HEK293 (cell line): ENCODE measurements around the gene KRT13.
A peak's percentile ranks its signal among the peaks of the same experiment; 100 is the strongest.

Experiments used
- CTCF ChIA-PET: fragments of 350-600 bp; formaldehyde crosslinking; extraction: SDS; loops from one replicate; lab custom pipeline; 2021; ENCODE audit warnings: antibody characterized with exemption; lab: Yijun Ruan, JAX
- POLR2A ChIA-PET: fragments of 300-600 bp; formaldehyde crosslinking; extraction: SDS; loops from one replicate; lab custom pipeline; 2020; ENCODE audit warnings: antibody characterized with exemption, inconsistent platforms; lab: Yijun Ruan, JAX
- H3K27ac ChIP-seq: fragments of 200-500 bp; sonication (Bioruptor generic); 2 replicates; pipeline ENCODE4 v1.5.1; 2014; ENCODE audit warnings: low read depth, low read length, control low read depth, inconsistent platforms; ENCODE audit errors: extremely low read depth
- H3K36me3 ChIP-seq, 2 experiments: fragments of 200-500 bp in 1 of 2; sonication (Bioruptor generic) in 1 of 2; 1 replicate in 1 of 2; 2 replicates in 1 of 2; pipeline ENCODE4 v1.5.1; 2014 to 2017; ENCODE audit warnings: inconsistent platforms in 2 of 2, low read length in 2 of 2; ENCODE audit not compliant: control insufficient read depth in 2 of 2, insufficient read depth in 1 of 2
- H3K4me1 ChIP-seq: fragments of 200-500 bp; sonication (Bioruptor generic); 2 replicates; pipeline ENCODE4 v1.5.1; 2014; ENCODE audit warnings: mild to moderate bottlenecking, low read length, inconsistent platforms; ENCODE audit not compliant: control insufficient read depth, insufficient read depth
- H3K4me3 ChIP-seq: 2 replicates; pipeline ENCODE4 v1.5.1; 2011; ENCODE audit warnings: low read depth, mild to moderate bottlenecking, control low read depth, low read length, moderate library complexity
- H3K9me3 ChIP-seq: fragments of 200-500 bp; sonication (Bioruptor generic); 2 replicates; pipeline ENCODE4 v1.5.1; 2014; ENCODE audit warnings: low read depth, low read length, inconsistent platforms; ENCODE audit not compliant: control insufficient read depth, insufficient read depth
- ATF2 ChIP-seq: fragments of 450-650 bp; formaldehyde crosslinking; IDR thresholded peaks from 2 replicates; pipeline ENCODE4 v1.5.1; 2016; ENCODE audit warnings: missing biosample characterization, missing genetic modification characterization, low read depth
- EGR2 ChIP-seq: fragments of 450-650 bp; formaldehyde crosslinking; IDR thresholded peaks from 2 replicates; pipeline ENCODE4 v1.5.1; 2016; ENCODE audit warnings: low read depth, missing biosample characterization, missing genetic modification characterization
- FEZF1 ChIP-seq: fragments of 450-650 bp; formaldehyde crosslinking; IDR thresholded peaks from 2 replicates; pipeline ENCODE4 v1.5.1; 2016; ENCODE audit warnings: missing biosample characterization, missing genetic modification characterization
- HOXD13 ChIP-seq: sonication (generic); formaldehyde crosslinking; IDR thresholded peaks from 2 replicates; pipeline ENCODE4 v1.8.0; 2022; ENCODE audit warnings: missing genetic modification reagents, borderline replicate concordance
- KLF1 ChIP-seq: fragments of 450-650 bp; formaldehyde crosslinking; IDR thresholded peaks from 2 replicates; pipeline ENCODE4 v1.5.1; 2016; ENCODE audit warnings: missing biosample characterization, missing genetic modification characterization
- OSR2 ChIP-seq: fragments of 450-650 bp; formaldehyde crosslinking; IDR thresholded peaks from 2 replicates; pipeline ENCODE4 v1.5.1; 2016; ENCODE audit warnings: missing biosample characterization, missing genetic modification characterization
- PRDM10 ChIP-seq: fragments of 450-650 bp; formaldehyde crosslinking; IDR thresholded peaks from 2 replicates; pipeline ENCODE4 v1.5.1; 2016; ENCODE audit warnings: missing biosample characterization, missing genetic modification characterization
- SCRT1 ChIP-seq: fragments of 450-650 bp; formaldehyde crosslinking; IDR thresholded peaks from 2 replicates; pipeline ENCODE4 v1.5.1; 2016; ENCODE audit warnings: missing biosample characterization, missing genetic modification characterization, borderline replicate concordance
- ZBTB44 ChIP-seq: fragments of 450-650 bp; IDR thresholded peaks from 2 replicates; pipeline ENCODE4 v1.5.1; 2018; ENCODE audit warnings: missing biosample characterization, mild to moderate bottlenecking, missing genetic modification characterization
- ZBTB7A ChIP-seq: fragments of 450-650 bp; formaldehyde crosslinking; IDR thresholded peaks from 2 replicates; pipeline ENCODE4 v1.5.1; 2016; ENCODE audit warnings: low read depth, missing biosample characterization, missing genetic modification characterization
- ZFHX2 ChIP-seq: fragments of 450-650 bp; formaldehyde crosslinking; conservative IDR thresholded peaks from 2 replicates; pipeline ENCODE4 v1.5.1; 2016; ENCODE audit warnings: missing biosample characterization, missing genetic modification characterization
- ZNF157 ChIP-seq: fragments of 450-650 bp; formaldehyde crosslinking; IDR thresholded peaks from 2 replicates; pipeline ENCODE4 v1.5.1; 2016; ENCODE audit warnings: missing biosample characterization, missing genetic modification characterization
- ZNF184 ChIP-seq: fragments of 450-650 bp; IDR thresholded peaks from 2 replicates; pipeline ENCODE4 v1.5.1; 2018; ENCODE audit warnings: missing biosample characterization, mild to moderate bottlenecking, missing genetic modification characterization
- ZNF24 ChIP-seq: fragments of 450-650 bp; formaldehyde crosslinking; IDR thresholded peaks from 2 replicates; pipeline ENCODE4 v1.5.1; 2016; ENCODE audit warnings: missing biosample characterization, missing genetic modification characterization
- ZNF341 ChIP-seq: fragments of 450-650 bp; formaldehyde crosslinking; IDR thresholded peaks from 2 replicates; pipeline ENCODE4; 2016; ENCODE audit warnings: low read depth, missing biosample characterization, missing genetic modification characterization
- ZNF394 ChIP-seq: fragments of 450-650 bp; formaldehyde crosslinking; IDR thresholded peaks from 2 replicates; pipeline ENCODE4 v1.5.1; 2016; ENCODE audit warnings: missing biosample characterization, missing genetic modification characterization, mild to moderate bottlenecking, moderate library complexity, borderline replicate concordance
- ZNF423 ChIP-seq: fragments of 450-650 bp; formaldehyde crosslinking; IDR thresholded peaks from 2 replicates; pipeline ENCODE4 v1.5.1; 2016; ENCODE audit warnings: missing biosample characterization, missing genetic modification characterization
- ZNF677 ChIP-seq: fragments of 450-650 bp; IDR thresholded peaks from 2 replicates; pipeline ENCODE4 v1.5.0; 2018; ENCODE audit warnings: missing biosample characterization, mild to moderate bottlenecking, missing genetic modification characterization, moderate library complexity
- ZNF701 ChIP-seq: fragments of 450-650 bp; formaldehyde crosslinking; IDR thresholded peaks from 2 replicates; pipeline ENCODE4 v1.5.1; 2016; ENCODE audit warnings: missing biosample characterization, missing genetic modification characterization
- ZXDB ChIP-seq: fragments of 450-650 bp; formaldehyde crosslinking; IDR thresholded peaks from 2 replicates; pipeline ENCODE4 v1.5.1; 2016; ENCODE audit warnings: missing biosample characterization, missing genetic modification characterization

The KRT13 gene

GRCh38 chr17:41505007-41505808, at the start of gene KRT13:
Gene KRT13 (minus strand): TSS chr17:41505612. CDS start chr17:41505550, 62 bp downstream.
- H3K4me1 ChIP-seq, result peaks cover 12% of the 10 kb centered on the region
- no peaks in the 10 kb centered on the region for H3K36me3 ChIP-seq
- no peak within 1 kb of the TSS for H3K4me3 ChIP-seq
- no peaks in the 10 kb centered on the region for H3K9me3 ChIP-seq
- ChIA-PET POLR2A (interaction anchor here (1.4 kb wide), 1 partner anchor 23 kb away, joined by 6 read pairs; the partner anchor contains the start of gene KRT19), CTCF (interaction anchor here (0.8 to 7.3 kb wide), 5 partner anchors 9 to 158 kb away, joined by 3 to 47 read pairs (median 4); no protein-coding TSS in a partner anchor)
- TF ChIP-seq PRDM10 (tag by site-specific recombination) (0 out of 2 replicates have a peak, but pooled peaks have one; percentile 9), ZXDB (tag by site-specific recombination) (no peak), ZFHX2 (tag by site-specific recombination) (peak; percentile 88), EGR2 (tag by site-specific recombination) (peak; percentile 92), FEZF1 (tag by site-specific recombination) (peak; percentile 62; the same call in 1 of the 2 replicates), ZBTB44 (no peak), ZNF341 (0 out of 2 replicates have a peak, but pooled peaks have one; percentile 8)
- H3K27ac ChIP-seq, result peak within 1 kb of the TSS; percentile 76

GRCh38 chr17:41553987-41554680, 48.7 kb upstream of the KRT13 start:
- Histone ChIP-seq H3K4me3 (no peak overlapping the region), H3K9me3 (no peaks in the 10 kb centered on the region), H3K27ac (no peak overlapping the region), H3K4me1 (no peaks in the 10 kb centered on the region), H3K36me3 (no peaks in the 10 kb centered on the region)
- no peak for TF ChIP-seq OSR2
- 0 out of 2 replicates have a peak, but pooled peaks have one; percentile 55 for TF ChIP-seq ZNF24 (tag by site-specific recombination)
- POLR2A ChIA-PET, result no interaction called here
- CTCF ChIA-PET, result interaction anchor here (0.7 to 16.6 kb wide), 4 partner anchors 11 to 648 kb away, joined by 3 to 546 read pairs (median 210); no protein-coding TSS in a partner anchor

- Histone ChIP-seq H3K27ac (no peak overlapping the region), H3K36me3 (no peaks in the 10 kb centered on the region), H3K9me3 (no peaks in the 10 kb centered on the region), H3K4me3 (no peak overlapping the region), H3K4me1 (no peaks in the 10 kb centered on the region)
- POLR2A ChIA-PET, result no interaction called here
- CTCF ChIA-PET, result interaction anchor here (0.7 to 16.6 kb wide), 6 partner anchors 10 to 749 kb away, joined by 3 to 546 read pairs (median 4); no protein-coding TSS in a partner anchor
- TF ChIP-seq ATF2 (tag by site-specific recombination), result no peak
- no peak for TF ChIP-seq ZBTB7A (tag by site-specific recombination)
- TF ChIP-seq ZNF184 (tag by site-specific recombination), result no peak
- no peak for TF ChIP-seq HOXD13 (CRISPR knock-in tag)
- TF ChIP-seq ZNF423, result no peak
- no peak for TF ChIP-seq ZNF341
- TF ChIP-seq ZNF677 (tag by site-specific recombination), result no peak
- TF ChIP-seq KLF1 (tag by site-specific recombination), result no peak
- TF ChIP-seq SCRT1 (tag by site-specific recombination), result no peak
- no peak for TF ChIP-seq ZNF157 (tag by site-specific recombination)
- no peak for TF ChIP-seq FEZF1 (tag by site-specific recombination)
- no peak for TF ChIP-seq ZNF394 (tag by site-specific recombination)
- no peak for TF ChIP-seq ZNF701 (tag by site-specific recombination)
Measured at GRCh38 chr17:41553176-41553575, 47.8 kb upstream of the KRT13 start.
